Fibroblast of skin of left quadriceps (primary cell): ENCODE data around the gene CCNI.

ENCODE experiments used
- DNase-seq, 2 experiments: peaks; one replicate each; pipeline ENCODE4 v3.0.0-alpha.2; 2013; ENCODE audit warnings: low read depth in 2 of 2

The CCNI gene

DNA sequence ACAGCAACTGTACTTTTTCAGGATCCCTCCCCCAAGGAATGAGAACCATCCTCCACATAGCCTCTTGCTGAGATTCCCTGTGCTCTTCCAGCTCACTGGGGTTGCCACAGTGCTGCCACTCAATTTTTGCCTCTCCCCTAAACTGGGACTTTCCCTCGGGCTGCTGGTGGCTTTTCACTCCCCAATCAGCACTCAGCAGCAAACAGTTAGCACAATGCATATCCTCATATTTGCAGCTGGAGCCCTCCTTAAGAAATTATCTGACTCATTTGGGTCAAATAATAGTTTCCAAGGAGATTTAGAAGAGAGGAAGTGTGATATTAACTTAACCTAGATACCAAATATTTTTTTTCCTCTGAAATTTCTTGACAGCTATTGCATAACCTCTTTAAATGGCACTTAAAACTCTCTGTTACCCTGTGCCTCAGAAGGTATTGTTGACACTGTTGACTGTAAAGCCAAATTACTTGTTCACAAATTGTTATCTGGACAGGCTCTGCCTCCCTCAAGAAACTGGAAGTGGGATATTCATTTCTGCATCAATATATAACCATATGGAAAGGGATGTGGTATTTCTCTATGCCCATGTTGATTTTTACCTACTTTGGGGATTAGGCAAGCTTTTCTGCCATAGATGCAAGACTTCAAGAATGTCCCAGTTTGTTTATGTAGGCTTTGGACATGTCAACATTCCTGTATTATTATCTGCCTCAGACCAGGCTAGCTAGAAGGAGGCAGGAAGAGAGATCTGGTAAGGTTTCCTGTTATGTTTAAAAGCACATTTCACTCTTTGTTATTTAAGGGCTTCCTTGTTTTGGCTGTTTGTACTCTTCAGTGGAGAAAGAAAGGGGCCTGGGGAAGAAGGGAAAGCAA lies 68.2 kb downstream of the CCNI start:
- DNase-seq = peak in 1 of 2 experiments; percentile 31

DNA sequence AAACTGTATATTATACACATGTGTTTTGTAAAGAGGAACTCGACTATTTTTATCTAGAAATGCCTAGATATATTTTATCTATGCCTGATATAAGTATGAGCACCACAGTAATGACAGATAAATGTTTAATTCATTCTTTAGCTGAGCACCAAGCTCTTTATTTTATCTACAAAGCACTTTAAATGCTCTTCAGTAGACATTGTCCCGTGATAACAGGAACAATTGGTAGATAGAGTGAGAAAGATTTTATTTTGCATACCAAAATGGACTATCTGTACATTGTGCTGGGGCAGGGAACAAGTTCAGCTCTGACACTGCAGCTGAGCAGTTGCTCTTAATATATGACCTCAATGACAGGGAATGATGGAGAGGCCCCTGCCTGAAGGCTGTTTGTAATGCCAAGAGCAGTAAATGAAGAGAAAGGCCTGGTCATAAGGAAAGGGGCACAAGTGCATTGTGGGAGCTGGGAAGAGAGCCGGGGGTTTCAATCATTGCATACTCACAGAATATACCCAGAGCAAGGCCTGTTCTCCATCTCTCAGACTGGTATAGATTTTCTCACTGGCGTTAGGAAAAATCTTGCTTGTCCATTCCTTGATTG lies 68.9 kb downstream of the CCNI start:
- no peak for DNase-seq

DNA sequence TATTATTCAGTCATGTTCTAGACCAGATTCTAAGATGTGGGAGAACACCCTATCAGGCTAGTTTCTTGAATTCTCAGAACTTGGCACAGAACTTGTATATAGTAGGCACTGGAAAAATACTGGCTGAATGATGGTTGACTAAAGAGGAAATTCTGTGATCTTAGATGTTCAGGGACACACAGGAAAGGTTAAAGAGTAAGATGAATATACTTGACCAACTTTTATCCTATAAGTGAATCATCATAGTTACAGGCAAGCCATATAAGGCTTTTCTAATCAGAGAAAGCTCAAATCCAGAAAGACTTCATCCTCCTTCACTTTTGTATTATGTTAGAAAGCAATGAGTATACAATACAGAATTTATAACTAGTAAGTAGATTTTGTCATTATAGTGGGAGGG lies 72.4 kb downstream of the CCNI start:
- no peak for DNase-seq

DNA sequence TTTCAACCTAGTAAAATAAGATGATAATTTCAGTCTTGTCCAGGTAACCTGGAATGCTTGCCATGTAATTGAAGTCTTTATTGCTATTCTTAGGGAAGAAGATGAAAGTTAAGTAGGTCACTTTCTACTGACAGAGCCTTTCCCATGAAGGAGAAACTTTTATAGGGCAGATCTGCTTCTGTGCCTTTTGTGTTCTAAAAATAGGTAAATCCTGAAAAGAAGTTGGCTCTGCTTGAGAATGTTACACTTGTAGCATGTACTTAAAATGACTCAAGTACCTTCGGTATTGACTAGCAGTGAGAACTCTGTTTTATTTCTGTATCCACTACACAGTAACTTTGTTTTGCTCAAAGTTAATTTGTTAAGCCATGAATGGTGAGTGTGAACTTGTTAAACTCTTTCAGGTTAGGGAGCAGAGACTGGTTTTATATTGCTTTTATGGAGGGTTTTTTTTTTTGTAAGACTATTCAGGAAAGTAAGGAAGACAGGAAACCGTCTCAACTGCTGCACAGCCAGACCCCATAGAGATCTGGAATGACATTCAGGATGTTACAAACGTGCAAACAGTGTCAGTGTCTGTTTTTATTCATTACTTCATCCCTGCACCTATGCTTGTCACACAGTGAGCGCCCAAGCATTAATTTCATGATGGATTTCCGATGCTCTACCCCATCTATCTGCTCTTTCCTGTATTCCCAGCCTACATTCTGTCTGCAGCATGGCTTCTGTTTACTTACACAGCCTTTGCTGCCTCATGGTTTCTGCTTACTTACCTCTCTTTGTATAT lies 73.3 kb downstream of the CCNI start:
- DNase-seq = no peak

DNA sequence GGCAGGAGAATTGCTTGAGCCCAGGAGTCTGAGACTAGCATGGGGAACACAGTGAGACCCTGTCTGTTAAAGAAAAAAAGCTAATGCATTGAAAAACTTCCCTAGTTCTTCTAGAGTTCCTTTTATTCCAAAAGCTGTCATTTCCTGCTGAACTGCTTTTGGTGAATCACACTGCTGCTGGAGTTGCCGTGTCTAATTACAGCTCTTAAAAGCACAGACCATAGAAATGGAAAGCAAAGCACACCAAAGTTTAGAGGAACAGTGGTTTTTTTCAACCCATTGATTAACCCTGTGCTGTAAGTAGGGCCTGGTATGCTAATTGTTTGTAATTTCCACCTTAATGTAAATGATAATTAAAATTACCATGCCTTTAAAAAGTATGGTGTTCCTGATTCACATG lies 73.9 kb downstream of the CCNI start:
- DNase-seq = no peak

DNA sequence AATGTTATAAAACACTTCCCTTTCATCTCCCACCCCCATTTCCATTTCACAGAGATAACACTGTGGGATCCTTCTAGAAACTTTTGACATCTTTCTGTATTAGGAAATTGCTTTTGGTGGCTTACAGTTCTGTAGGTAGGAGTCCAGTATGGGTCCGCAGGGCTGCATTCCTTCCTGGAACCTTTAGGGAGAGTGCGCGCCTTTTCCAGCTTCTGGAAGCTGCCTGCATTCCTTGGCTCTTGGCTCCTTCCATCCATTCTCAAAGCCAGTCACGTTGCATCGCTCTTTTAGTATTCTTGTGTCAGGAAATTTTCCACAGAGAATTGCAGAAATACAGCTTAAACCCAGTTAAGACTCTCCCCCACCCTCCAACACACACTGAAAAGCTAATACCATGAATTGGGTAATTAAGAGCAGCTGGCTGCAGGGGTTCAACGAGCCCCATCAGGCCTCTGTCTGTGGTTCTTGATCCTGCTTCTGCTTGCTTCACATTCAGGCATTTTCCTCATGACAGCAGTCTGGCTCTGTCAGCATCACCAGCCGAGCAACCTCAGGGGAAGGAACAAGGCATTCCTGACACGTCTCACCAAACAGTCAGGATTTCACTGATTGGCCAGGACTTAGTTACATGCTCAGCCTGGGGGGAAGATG lies 77.4 kb downstream of the CCNI start:
- peak; percentile 75 to 77 for DNase-seq

DNA sequence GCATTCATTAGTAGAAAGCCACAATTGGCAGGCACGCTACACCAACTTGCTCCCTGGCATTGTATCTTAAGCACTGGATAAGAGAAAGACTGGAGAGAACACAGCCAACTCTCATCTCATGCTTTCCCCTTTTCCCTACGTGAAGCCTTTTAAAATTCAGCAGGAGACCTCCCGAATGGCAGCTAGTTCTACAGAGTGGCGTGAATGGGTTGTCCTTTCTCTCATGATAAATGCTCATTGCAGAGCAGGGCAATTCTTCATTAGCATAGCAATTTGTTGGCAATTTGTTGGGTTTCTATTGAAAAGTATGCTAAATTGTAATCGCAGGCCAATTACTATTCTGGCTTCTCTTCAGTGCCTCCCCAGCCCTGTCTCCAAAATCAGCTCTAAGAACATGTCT lies 78.3 kb downstream of the CCNI start:
- DNase-seq = no peak
